Measurements from ENCODE around the gene TAPBP. TPM values are rescaled to one million over a fixed set of nuclear protein-coding genes. Genes with fewer than 3 reads are reported as not detected.
"Not testable (repeated sequence)": the region's sequence is repeated elsewhere in the genome, so short reads cannot be mapped to it uniquely, and the experiment has no call there.

Gene TAPBP
- total and polyA plus RNA-seq, 7 donors, result 7.8 to 114 (median 45.7) TPM

DNA sequence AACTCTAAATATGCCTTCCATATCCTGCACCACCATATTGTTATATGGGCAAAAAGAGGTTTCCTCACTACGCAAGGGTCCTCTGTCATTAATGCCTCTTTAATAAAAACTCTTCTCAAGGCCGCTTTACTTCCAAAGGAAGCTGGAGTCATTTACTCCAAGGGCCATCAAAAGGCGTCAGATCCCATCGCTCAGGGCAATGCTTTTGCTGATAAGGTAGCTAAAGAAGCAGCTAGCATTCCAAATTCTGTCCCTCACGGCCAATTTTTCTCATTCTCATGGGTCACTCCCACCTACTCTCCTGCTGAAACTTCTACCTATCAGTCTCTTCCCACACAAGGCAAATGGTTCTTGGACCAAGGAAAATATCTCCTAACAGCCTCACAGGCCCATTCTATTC, 33.9 kb upstream of the TAPBP start:
- Histone ChIP-seq H3K27me3 (no peaks in the 10 kb centered on the region), H3K4me1 (peaks cover 0 to 11% (median 7%) of the 10 kb centered on the region in 4 donors), H3K9me3 (no peaks in the 10 kb centered on the region), H3K4me3 (no peak overlapping the region), H3K36me3 (no peaks in the 10 kb centered on the region), H3K27ac (no peak overlapping the region)
- WGBS, 2 donors, result 95 to 96% methylated on average over 5 of the region's 5 CpGs
- no peak for DNase-seq
- TF ChIP-seq POLR2A (IDR thresholded peaks at IDR 0.05) (no peak), EP300 (IDR thresholded peaks at IDR 0.05) (no peak), POLR2AphosphoS5 (IDR thresholded peaks at IDR 0.05) (no peak)
- TF ChIP-seq, protein P1, sequence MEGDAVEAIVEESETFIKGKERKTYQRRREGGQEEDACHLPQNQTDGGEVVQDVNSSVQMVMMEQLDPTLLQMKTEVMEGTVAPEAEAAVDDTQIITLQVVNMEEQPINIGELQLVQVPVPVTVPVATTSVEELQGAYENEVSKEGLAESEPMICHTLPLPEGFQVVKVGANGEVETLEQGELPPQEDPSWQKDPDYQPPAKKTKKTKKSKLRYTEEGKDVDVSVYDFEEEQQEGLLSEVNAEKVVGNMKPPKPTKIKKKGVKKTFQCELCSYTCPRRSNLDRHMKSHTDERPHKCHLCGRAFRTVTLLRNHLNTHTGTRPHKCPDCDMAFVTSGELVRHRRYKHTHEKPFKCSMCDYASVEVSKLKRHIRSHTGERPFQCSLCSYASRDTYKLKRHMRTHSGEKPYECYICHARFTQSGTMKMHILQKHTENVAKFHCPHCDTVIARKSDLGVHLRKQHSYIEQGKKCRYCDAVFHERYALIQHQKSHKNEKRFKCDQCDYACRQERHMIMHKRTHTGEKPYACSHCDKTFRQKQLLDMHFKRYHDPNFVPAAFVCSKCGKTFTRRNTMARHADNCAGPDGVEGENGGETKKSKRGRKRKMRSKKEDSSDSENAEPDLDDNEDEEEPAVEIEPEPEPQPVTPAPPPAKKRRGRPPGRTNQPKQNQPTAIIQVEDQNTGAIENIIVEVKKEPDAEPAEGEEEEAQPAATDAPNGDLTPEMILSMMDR (IDR thresholded peaks at IDR 0.05), result no peak
- intact Hi-C loops (cut with DNase I), result no loop called here

- WGBS, 2 donors, result 84 to 85% methylated on average over 5 of the region's 5 CpGs
Observed at GRCh38 chr6:33346972-33347371, 33.1 kb upstream of the TAPBP start.

DNA sequence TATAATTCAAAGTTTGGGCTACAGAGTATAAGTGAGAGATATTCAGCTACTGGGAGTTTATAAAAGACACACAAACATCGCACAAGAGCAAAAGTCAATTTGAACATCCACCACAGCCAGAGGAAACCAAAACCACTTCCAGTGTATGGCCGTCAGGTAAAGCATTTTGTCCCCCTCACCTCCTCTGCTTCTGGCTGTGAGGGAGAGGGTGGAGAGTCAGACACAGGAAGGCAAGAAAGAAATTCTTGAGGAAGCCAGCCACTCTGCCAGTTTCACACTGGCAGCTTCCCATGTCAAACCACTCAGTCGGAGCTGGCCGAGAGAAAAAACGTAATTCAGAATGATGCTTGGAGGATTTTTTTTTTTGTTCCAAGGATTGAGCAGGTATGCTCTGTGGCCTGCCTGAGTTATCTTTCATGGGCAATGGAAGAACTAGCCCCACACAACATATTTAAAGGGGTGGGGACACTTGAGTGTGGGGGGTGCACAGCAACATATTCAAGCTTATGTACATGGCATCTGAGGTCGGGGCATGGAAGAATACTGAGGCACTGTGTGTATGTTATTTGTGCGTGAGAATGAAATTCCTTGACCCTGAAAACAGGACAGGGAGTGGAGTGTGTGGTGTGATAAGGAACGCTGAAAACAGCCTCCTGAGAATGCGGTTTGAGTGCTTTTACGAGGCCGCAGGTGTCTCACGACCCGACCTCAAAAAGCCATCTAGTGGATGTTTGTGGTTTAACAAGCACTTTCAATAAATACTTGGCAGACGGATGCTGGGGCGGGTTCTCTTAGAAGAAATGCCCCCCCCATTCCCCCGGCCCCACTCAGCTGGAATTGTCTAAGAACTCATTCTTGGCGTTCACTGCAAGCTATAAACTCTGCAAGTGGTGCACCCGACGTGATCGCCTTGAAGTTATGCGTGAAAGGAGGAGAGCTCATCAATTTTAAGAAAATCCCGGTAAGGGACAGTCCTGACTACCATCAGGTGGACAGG, 31.1 kb upstream of the TAPBP start:
- WGBS, 2 donors, result 7 to 9% methylated on average over 22 of the region's 22 CpGs
- no peaks in the 10 kb centered on the region for H3K27me3 ChIP-seq
- H3K36me3 ChIP-seq, result no peaks in the 10 kb centered on the region
- H3K4me3 ChIP-seq, result no peak overlapping the region
- H3K4me1 ChIP-seq, result peaks cover 0 to 11% (median 7%) of the 10 kb centered on the region in 4 donors
- intact Hi-C loops (cut with DNase I), result no loop called here
- TF ChIP-seq EP300 (IDR thresholded peaks at IDR 0.05) (no peak), POLR2AphosphoS5 (IDR thresholded peaks at IDR 0.05) (no peak)
- TF ChIP-seq, protein P1 (IDR thresholded peaks at IDR 0.05), result peak; percentile 19 to 68 (median 50)
- DNase-seq, result peak; percentile 86
- H3K9me3 ChIP-seq, result no peaks in the 10 kb centered on the region
- H3K27ac ChIP-seq, result peak overlapping the region; percentile 11 to 31 (median 16)

More at GRCh38 chr6:33346972-33347371, 33.1 kb upstream of the TAPBP start:
- H3K36me3 ChIP-seq; H3K27me3 ChIP-seq; H3K27ac ChIP-seq; H3K4me3 ChIP-seq; intact Hi-C loops (cut with DNase I); DNase-seq; H3K9me3 ChIP-seq: not testable (repeated sequence)
- peaks cover 0 to 11% (median 7%) of the 10 kb centered on the region in 4 donors for H3K4me1 ChIP-seq

- Histone ChIP-seq H3K27me3 (no peaks in the 10 kb centered on the region), H3K36me3 (no peaks in the 10 kb centered on the region), H3K27ac (no peak overlapping the region), H3K4me1 (peaks cover 0 to 11% (median 7%) of the 10 kb centered on the region in 4 donors), H3K4me3 (no peak overlapping the region), H3K9me3 (no peaks in the 10 kb centered on the region)
- intact Hi-C loops (cut with DNase I), result no loop called here
- no peak for DNase-seq
- 45 to 87% methylated on average over 6 of the region's 6 CpGs for WGBS, 2 donors
- TF ChIP-seq EP300 (IDR thresholded peaks at IDR 0.05) (no peak), POLR2A (IDR thresholded peaks at IDR 0.05) (no peak), POLR2AphosphoS5 (IDR thresholded peaks at IDR 0.05) (no peak)
- TF ChIP-seq, protein P1 (IDR thresholded peaks at IDR 0.05), result no peak
Observed at GRCh38 chr6:33343953-33344611, 30.2 kb upstream of the TAPBP start.

DNA sequence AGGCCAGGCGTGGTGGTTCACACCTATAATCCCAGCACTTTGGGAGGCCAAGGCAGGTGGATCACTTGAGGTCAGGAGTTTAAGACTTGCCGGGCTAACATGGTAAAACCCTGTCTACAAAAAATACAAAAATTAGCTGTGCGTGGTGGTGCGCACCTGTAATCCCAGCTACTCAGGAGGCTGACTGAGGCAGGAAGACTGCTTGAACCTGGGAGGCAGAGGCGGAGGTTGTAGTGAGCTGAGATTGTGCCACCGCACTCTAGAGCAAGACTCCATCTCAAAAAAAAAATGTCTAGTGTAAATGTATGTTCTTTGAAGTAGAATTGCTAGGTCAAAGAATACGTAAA, 29.7 kb upstream of the TAPBP start:
- H3K9me3 ChIP-seq; intact Hi-C loops (cut with DNase I); H3K27ac ChIP-seq; DNase-seq; H3K27me3 ChIP-seq; H3K36me3 ChIP-seq; H3K4me3 ChIP-seq: not testable (repeated sequence)
- 72 to 92% methylated on average over 7 of the region's 7 CpGs for WGBS, 2 donors
- peaks cover 0 to 11% (median 7%) of the 10 kb centered on the region in 4 donors for H3K4me1 ChIP-seq

All from sigmoid colon (tissue), 7 donors.